MCF 10A (cell line): ENCODE data around the gene ALDH1L2. TPM values are rescaled to one million over a fixed set of nuclear protein-coding genes. Genes with fewer than 3 reads are reported as not detected.
A peak's percentile ranks its signal among the peaks of the same experiment; 100 is the strongest.

Experiments
- BruUV-seq: library from RNA; stranded (reverse); fragments of 400-500 nt; replicated peaks from 2 replicates; lab custom pipeline; 2021; lab: Mats Ljungman, UMichigan
- CTCF ChIA-PET: fragments of 300-600 bp; sonication (Branson Sonifier 250); formaldehyde crosslinking; extraction: SDS; loops from one replicate; lab custom pipeline; 2021; ENCODE audit warnings: antibody characterized with exemption, inconsistent platforms; lab: Yijun Ruan, JAX
- POLR2A ChIA-PET: fragments of 300-600, 350-650 bp; sonication (Branson Sonifier 250); formaldehyde crosslinking; extraction: SDS; loops from one replicate; lab custom pipeline; 2020; ENCODE audit warnings: antibody characterized with exemption, inconsistent platforms; lab: Yijun Ruan, JAX
- DNase-seq: peaks from one replicate; pipeline ENCODE4 v3.0.0-alpha.2; 2018; ENCODE audit not compliant: unreplicated experiment
- H3K27ac Mint-ChIP-seq: one replicate; pipeline ENCODE4 v1.8.0; 2022; ENCODE audit warnings: mild to moderate bottlenecking, low read depth, mixed read lengths; ENCODE audit not compliant: unreplicated experiment
- H3K27me3 Mint-ChIP-seq: one replicate; pipeline ENCODE4 v1.8.0; 2022; ENCODE audit warnings: mixed read lengths; ENCODE audit not compliant: insufficient read depth, unreplicated experiment
- H3K36me3 Mint-ChIP-seq: one replicate; pipeline ENCODE4 v1.8.0; 2022; ENCODE audit warnings: mild to moderate bottlenecking, moderate library complexity, mixed read lengths; ENCODE audit not compliant: insufficient read depth, unreplicated experiment
- H3K4me1 Mint-ChIP-seq: one replicate; pipeline ENCODE4 v1.8.0; 2022; ENCODE audit warnings: mixed read lengths; ENCODE audit not compliant: insufficient read depth, unreplicated experiment
- H3K4me3 Mint-ChIP-seq: one replicate; pipeline ENCODE4 v1.8.0; 2022; ENCODE audit warnings: mild to moderate bottlenecking, moderate library complexity, mixed read lengths; ENCODE audit not compliant: unreplicated experiment
- H3K9me3 Mint-ChIP-seq: one replicate; pipeline ENCODE4 v1.8.0; 2022; ENCODE audit warnings: mixed read lengths; ENCODE audit not compliant: unreplicated experiment
- CTCF ChIP-seq: fragments of 200-600 bp; IDR thresholded peaks from one replicate; pipeline ENCODE4 v1.8.0; 2022; ENCODE audit warnings: antibody characterized with exemption, mild to moderate bottlenecking; ENCODE audit not compliant: unreplicated experiment
- intact Hi-C: fragments of 100-400 bp; cut with micrococcal nuclease; formaldehyde crosslinking; loops from 2 replicates; pipeline ENCODE4 v1.14.1; 2022
- total RNA-seq: library from RNA; stranded (reverse); gene quantifications from 2 replicates; pipeline ENCODE4 v1.2.3, GENCODE V29; 2022

Gene ALDH1L2
- total RNA-seq, 1 experiment from 2014 or later, result 165 TPM

GRCh38 chr12:105104762-105105161 lies 20.5 kb upstream of the ALDH1L2 start:
- intact Hi-C loops, result loop anchor here (5.0 kb wide), 3 partner anchors 228 to 1227 kb away; partner anchors contain the start of genes C12orf75 and CHST11
- H3K9me3 Mint-ChIP-seq, result no peaks in the 10 kb centered on the region

GRCh38 chr12:105102673-105103072 lies 18.4 kb upstream of the ALDH1L2 start:
- CTCF ChIA-PET, result interaction anchor here (0.6 to 1.2 kb wide), 4 partner anchors 11 to 948 kb away, joined by 3 to 6 read pairs (median 4); no protein-coding TSS in a partner anchor
- no peak overlapping the region for H3K27ac Mint-ChIP-seq
- POLR2A ChIA-PET, result interaction anchor here (0.6 to 0.7 kb wide), 3 partner anchors 19 to 185 kb away, joined by 3 to 4 read pairs (median 3); no protein-coding TSS in a partner anchor

More at GRCh38 chr12:105104762-105105161, 20.5 kb upstream of the ALDH1L2 start:
- H3K27ac Mint-ChIP-seq, result no peak overlapping the region
- H3K4me3 Mint-ChIP-seq, result no peak overlapping the region
- H3K4me1 Mint-ChIP-seq, result peaks cover 27% of the 10 kb centered on the region
- ChIA-PET POLR2A (interaction anchor here (4.0 to 6.8 kb wide), 2 partner anchors 13 to 22 kb away, joined by 47 to 94 read pairs; partner anchors contain the start of gene ALDH1L2), CTCF (interaction anchor here (0.6 to 0.7 kb wide), 2 partner anchors 576 to 730 kb away, joined by 3 to 5 read pairs; no protein-coding TSS in a partner anchor)
- BruUV-seq, result no TSS peak
- H3K36me3 Mint-ChIP-seq, result peaks cover 5% of the 10 kb centered on the region
- no peak for DNase-seq
- no peaks in the 10 kb centered on the region for H3K27me3 Mint-ChIP-seq
- TF ChIP-seq CTCF, result no peak

GRCh38 chr12:105100998-105101397 lies 16.7 kb upstream of the ALDH1L2 start:
- POLR2A ChIA-PET, result interaction anchor here (1.6 kb wide), 1 partner anchor 10 kb away, joined by 6 read pairs; no protein-coding TSS in a partner anchor
- BruUV-seq, result no TSS peak
- peak overlapping the region; percentile 85 for H3K27ac Mint-ChIP-seq
- peaks cover 12% of the 10 kb centered on the region for H3K4me1 Mint-ChIP-seq
- H3K27me3 Mint-ChIP-seq, result no peaks in the 10 kb centered on the region
- DNase-seq, result no peak
- TF ChIP-seq CTCF, result peak; percentile 24
- H3K36me3 Mint-ChIP-seq, result no peaks in the 10 kb centered on the region
- H3K9me3 Mint-ChIP-seq, result peaks cover 15% of the 10 kb centered on the region
- CTCF ChIA-PET, result interaction anchor here (0.9 kb wide), 1 partner anchor 15 kb away, joined by 3 read pairs; no protein-coding TSS in a partner anchor
- no peak overlapping the region for H3K4me3 Mint-ChIP-seq
- intact Hi-C loops, result loop anchor here (1.0 to 5.0 kb wide), 5 partner anchors 16 to 1224 kb away; partner anchors contain the start of genes ALDH1L2 and CHST11

More at GRCh38 chr12:105102673-105103072, 18.4 kb upstream of the ALDH1L2 start:
- H3K36me3 Mint-ChIP-seq, result peaks cover 3% of the 10 kb centered on the region
- no peak overlapping the region for H3K4me3 Mint-ChIP-seq
- H3K9me3 Mint-ChIP-seq, result peaks cover 7% of the 10 kb centered on the region
- no TSS peak for BruUV-seq
- intact Hi-C loops, result loop anchor here (5.0 kb wide), 2 partner anchors 645 to 1225 kb away; partner anchors contain the start of gene CHST11
- no peaks in the 10 kb centered on the region for H3K27me3 Mint-ChIP-seq
- peaks cover 20% of the 10 kb centered on the region for H3K4me1 Mint-ChIP-seq
- no peak for DNase-seq
- no peak for TF ChIP-seq CTCF

- Mint-ChIP-seq H3K27me3 (no peaks in the 10 kb centered on the region), H3K9me3 (peaks cover 19% of the 10 kb centered on the region), H3K4me1 (peaks cover 12% of the 10 kb centered on the region), H3K36me3 (no peaks in the 10 kb centered on the region), H3K4me3 (no peak overlapping the region), H3K27ac (peak overlapping the region; percentile 85)
- ChIA-PET CTCF (interaction anchor here (0.7 to 1.1 kb wide), 4 partner anchors 9 to 718 kb away, joined by 3 to 5 read pairs (median 4); partner anchors contain the start of gene ALDH1L2), POLR2A (interaction anchor here (0.6 to 2.0 kb wide), 6 partner anchors 9 to 717 kb away, joined by 3 to 6 read pairs (median 4); no protein-coding TSS in a partner anchor)
- TF ChIP-seq CTCF, result no peak
- BruUV-seq, result no TSS peak
- peak; percentile 61 for DNase-seq
- intact Hi-C loops, result loop anchor here (2.0 to 5.0 kb wide), 4 partner anchors 16 to 1223 kb away; partner anchors contain the start of genes ALDH1L2 and CHST11
These were observed 16.1 kb upstream of the ALDH1L2 start for GRCh38 chr12:105100207-105100985.
